ENCODE results near the gene PERP.
"Not testable (repeated sequence)": the region's sequence is repeated elsewhere in the genome, so short reads cannot be mapped to it uniquely, and the experiment has no call there.

PERP gene

DNA sequence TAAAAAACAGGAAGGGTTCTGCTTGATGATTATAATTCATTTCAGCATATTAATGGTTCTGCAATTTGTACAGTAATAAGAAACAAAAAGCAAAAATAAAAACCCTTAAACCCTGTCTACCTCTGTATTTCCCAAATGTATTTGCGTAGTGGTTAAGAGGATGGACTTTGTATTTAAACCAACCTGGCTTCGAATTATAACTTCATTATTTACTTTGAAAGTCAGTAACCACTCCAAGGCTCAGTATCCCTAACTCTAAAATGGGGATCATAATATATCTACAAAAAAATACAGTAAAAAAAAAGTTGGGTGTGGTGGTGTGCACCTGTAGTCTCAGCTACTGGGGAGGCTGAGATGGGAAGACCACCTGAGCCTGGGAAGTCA, 21.4 kb downstream of the PERP start:
- no peaks in the 10 kb centered on the region for H3K4me1 ChIP-seq (ENCODE audit: control insufficient read depth in 1 of 2, insufficient read depth in 2 of 2, low read length in 2 of 2)
- no peaks in the 10 kb centered on the region for H3K9me3 ChIP-seq (ENCODE audit: control insufficient read depth in 1 of 2, low read length in 2 of 2)
- H3K4me3 ChIP-seq (ENCODE audit: low read depth in 1 of 2, low read length in 2 of 2), result no peak overlapping the region
- H3K36me3 ChIP-seq (ENCODE audit: control insufficient read depth in 1 of 2, insufficient read depth in 2 of 2, low read length in 2 of 2), result no peaks in the 10 kb centered on the region
- no peak overlapping the region for H3K27ac ChIP-seq (ENCODE audit: low read length)
- no peaks in the 10 kb centered on the region for H3K27me3 ChIP-seq (ENCODE audit: low read depth, low read length)

DNA sequence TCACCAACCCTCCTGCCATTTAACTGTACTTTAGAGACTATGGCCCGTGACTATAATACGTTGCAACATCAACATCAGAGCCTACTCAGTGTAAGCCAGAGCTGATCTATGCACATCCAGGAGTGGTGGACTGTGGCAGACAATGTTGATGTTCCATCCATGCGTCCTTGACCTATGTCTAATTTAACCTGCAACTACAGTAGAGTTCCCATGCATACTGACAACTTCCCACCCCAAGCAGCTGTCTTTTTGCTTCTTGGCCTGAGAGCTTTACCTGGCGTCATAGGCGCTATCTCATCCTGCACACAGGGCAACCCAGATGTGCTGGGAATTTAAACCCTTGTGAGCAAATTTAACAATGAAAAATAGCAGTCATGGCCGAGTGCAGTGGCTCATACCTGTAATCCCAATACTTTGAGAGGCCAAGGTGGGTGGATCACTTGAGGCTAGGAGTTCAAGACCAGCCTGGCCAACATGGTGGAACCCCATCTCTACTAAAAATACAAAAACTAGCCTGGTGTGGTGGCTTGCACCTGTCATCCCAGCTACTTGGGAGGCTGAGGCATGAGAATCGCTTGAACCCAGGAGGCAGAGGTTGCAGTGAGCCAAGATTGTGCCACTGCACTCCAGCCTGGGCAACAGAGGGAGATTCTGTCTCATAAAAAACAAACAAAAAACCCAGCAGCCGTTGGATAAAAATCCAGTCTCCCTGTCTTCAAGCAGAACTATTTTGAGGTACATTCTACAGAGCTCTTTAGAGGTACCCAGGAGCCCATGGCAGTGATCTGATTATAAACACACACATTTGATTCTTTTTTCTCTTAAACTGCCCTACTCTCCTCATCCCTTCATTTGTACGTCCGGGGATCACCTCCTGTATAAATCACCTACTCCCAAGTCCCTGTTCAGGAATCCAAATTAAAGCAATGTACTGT, 22.0 kb downstream of the PERP start:
- H3K9me3 ChIP-seq (ENCODE audit: control insufficient read depth in 1 of 2, low read length in 2 of 2), result no peaks in the 10 kb centered on the region

DNA sequence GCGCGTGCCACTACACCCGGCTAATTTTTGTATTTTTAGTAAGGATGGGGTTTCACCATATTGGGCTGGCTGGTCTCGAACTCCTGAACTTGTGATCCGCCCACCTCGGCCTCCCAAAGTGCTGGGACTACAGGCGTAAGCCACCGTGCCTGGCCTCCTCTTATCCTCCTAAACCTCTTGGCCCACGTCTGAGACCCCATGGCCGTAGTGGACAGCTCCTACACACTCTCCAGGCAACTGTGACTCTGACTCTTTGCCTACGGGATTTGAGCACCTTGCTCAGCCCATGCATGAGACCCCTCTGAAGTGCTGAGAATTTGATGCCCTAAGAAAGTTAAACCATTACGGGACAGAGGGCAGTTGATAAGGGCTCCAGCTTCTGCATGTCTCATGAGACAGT, 25.0 kb downstream of the PERP start:
- Histone ChIP-seq H3K27me3 (ENCODE audit: low read depth, low read length) (no peaks in the 10 kb centered on the region), H3K4me3 (ENCODE audit: low read depth in 1 of 2, low read length in 2 of 2) (no peak overlapping the region), H3K36me3 (ENCODE audit: control insufficient read depth in 1 of 2, insufficient read depth in 2 of 2, low read length in 2 of 2) (no peaks in the 10 kb centered on the region), H3K4me1 (ENCODE audit: control insufficient read depth in 1 of 2, insufficient read depth in 2 of 2, low read length in 2 of 2) (no peaks in the 10 kb centered on the region), H3K27ac (ENCODE audit: low read length) (no peak overlapping the region), H3K9me3 (ENCODE audit: control insufficient read depth in 1 of 2, low read length in 2 of 2) (peaks cover 0 to 2% of the 10 kb centered on the region in 2 donors)

More for the DNA sequence above, 22.0 kb downstream of the PERP start:
- Histone ChIP-seq H3K4me1 (ENCODE audit: control insufficient read depth in 1 of 2, insufficient read depth in 2 of 2, low read length in 2 of 2) (no peaks in the 10 kb centered on the region), H3K4me3 (ENCODE audit: low read depth in 1 of 2, low read length in 2 of 2) (no peak overlapping the region), H3K36me3 (ENCODE audit: control insufficient read depth in 1 of 2, insufficient read depth in 2 of 2, low read length in 2 of 2) (no peaks in the 10 kb centered on the region), H3K27me3 (ENCODE audit: low read depth, low read length) (no peaks in the 10 kb centered on the region), H3K27ac (ENCODE audit: low read length) (no peak overlapping the region)

DNA sequence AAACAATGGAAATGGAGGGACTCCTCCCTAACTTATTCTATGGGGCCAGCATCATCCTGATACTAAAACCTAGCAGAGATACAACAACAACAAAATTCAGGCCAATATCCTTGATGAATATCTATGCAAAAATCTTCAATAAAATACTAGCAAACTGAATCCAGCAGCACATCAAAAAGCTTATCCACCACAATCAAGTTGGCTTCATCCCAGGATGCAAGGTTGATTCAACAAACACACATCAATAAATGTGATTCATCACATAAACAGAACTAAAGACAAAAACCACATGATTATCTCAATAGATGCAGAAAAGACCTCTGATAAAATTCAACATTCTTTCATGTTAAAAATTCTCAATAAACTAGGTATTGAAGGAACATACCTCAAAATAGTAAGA, 27.7 kb downstream of the PERP start:
- not testable (repeated sequence) for H3K4me3 ChIP-seq (ENCODE audit: low read depth in 1 of 2, low read length in 2 of 2); H3K27me3 ChIP-seq (ENCODE audit: low read depth, low read length); H3K4me1 ChIP-seq (ENCODE audit: control insufficient read depth in 1 of 2, insufficient read depth in 2 of 2, low read length in 2 of 2); H3K9me3 ChIP-seq (ENCODE audit: control insufficient read depth in 1 of 2, low read length in 2 of 2); H3K27ac ChIP-seq (ENCODE audit: low read length); H3K36me3 ChIP-seq (ENCODE audit: control insufficient read depth in 1 of 2, insufficient read depth in 2 of 2, low read length in 2 of 2)

DNA sequence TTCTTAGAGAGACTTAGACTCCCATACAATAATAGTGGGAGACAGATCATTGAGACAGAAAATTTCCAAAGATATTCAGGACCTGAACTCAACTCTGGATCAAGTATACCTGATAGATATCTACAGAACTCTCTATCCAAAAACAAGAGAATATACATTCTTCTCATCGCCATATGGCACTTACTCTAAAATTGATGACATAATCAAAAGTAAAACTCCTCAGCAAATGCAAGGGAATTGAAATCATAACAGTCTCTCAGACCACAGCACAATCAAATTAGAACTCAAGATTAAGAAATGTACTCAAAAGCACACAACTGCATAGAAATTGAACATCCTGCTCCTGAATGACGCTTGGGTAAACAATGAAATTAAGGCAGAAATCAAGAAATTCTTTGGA, 28.7 kb downstream of the PERP start:
- Histone ChIP-seq H3K36me3 (ENCODE audit: control insufficient read depth in 1 of 2, insufficient read depth in 2 of 2, low read length in 2 of 2) (no peaks in the 10 kb centered on the region), H3K27me3 (ENCODE audit: low read depth, low read length) (no peaks in the 10 kb centered on the region), H3K27ac (ENCODE audit: low read length) (no peak overlapping the region), H3K4me1 (ENCODE audit: control insufficient read depth in 1 of 2, insufficient read depth in 2 of 2, low read length in 2 of 2) (no peaks in the 10 kb centered on the region), H3K9me3 (ENCODE audit: control insufficient read depth in 1 of 2, low read length in 2 of 2) (peaks cover 0 to 3% of the 10 kb centered on the region in 2 donors), H3K4me3 (ENCODE audit: low read depth in 1 of 2, low read length in 2 of 2) (no peak overlapping the region)

DNA sequence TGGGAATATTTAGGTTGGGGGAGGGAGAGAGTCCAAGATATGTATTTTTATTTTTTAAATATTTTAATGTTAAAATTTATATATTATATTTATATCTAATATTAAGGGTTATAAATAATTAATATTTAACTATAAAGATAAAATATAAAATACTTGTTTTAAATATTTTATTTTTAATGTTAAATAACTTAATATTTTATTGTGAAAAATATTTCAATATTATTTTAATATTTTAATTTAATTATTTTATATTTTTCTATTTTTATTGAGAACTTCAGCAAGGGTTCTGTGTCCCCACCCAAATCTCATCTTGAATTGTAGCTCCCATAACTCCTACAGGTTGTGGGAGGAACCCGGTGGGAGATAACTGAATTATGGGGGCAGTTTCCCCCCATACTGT, 34.0 kb downstream of the PERP start:
- H3K27me3 ChIP-seq (ENCODE audit: low read depth, low read length), result no peaks in the 10 kb centered on the region
- no peaks in the 10 kb centered on the region for H3K36me3 ChIP-seq (ENCODE audit: control insufficient read depth in 1 of 2, insufficient read depth in 2 of 2, low read length in 2 of 2)
- H3K9me3 ChIP-seq (ENCODE audit: control insufficient read depth in 1 of 2, low read length in 2 of 2), result peaks cover 0 to 3% of the 10 kb centered on the region in 2 donors

DNA sequence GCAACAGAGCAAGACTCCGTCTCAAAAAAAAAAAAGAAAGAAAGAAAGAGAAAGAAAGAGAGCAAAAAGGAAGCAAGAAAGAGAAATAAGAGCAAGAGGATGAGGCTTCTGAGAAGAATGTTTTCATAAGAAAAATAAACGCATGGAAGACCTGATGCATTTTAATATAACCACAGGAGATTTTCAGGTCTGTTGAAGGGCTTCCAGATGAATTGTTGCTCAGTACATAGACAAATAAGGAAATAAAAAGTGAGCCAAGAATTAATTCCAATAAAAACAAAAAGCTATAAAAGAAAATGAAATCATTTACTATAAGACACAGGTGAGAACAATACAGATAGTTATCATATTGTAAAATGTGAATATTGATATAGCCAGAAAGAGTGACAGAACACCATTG, 43.5 kb downstream of the PERP start:
- Histone ChIP-seq H3K27ac (ENCODE audit: low read length) (no peak overlapping the region), H3K9me3 (ENCODE audit: control insufficient read depth in 1 of 2, low read length in 2 of 2) (no peaks in the 10 kb centered on the region), H3K27me3 (ENCODE audit: low read depth, low read length) (no peaks in the 10 kb centered on the region), H3K4me3 (ENCODE audit: low read depth in 1 of 2, low read length in 2 of 2) (no peak overlapping the region), H3K36me3 (ENCODE audit: control insufficient read depth in 1 of 2, insufficient read depth in 2 of 2, low read length in 2 of 2) (no peaks in the 10 kb centered on the region), H3K4me1 (ENCODE audit: control insufficient read depth in 1 of 2, insufficient read depth in 2 of 2, low read length in 2 of 2) (no peaks in the 10 kb centered on the region)

More for the DNA sequence above, 34.0 kb downstream of the PERP start:
- H3K4me3 ChIP-seq (ENCODE audit: low read depth in 1 of 2, low read length in 2 of 2), result no peak overlapping the region
- H3K4me1 ChIP-seq (ENCODE audit: control insufficient read depth in 1 of 2, insufficient read depth in 2 of 2, low read length in 2 of 2), result no peaks in the 10 kb centered on the region
- no peak overlapping the region for H3K27ac ChIP-seq (ENCODE audit: low read length)

DNA sequence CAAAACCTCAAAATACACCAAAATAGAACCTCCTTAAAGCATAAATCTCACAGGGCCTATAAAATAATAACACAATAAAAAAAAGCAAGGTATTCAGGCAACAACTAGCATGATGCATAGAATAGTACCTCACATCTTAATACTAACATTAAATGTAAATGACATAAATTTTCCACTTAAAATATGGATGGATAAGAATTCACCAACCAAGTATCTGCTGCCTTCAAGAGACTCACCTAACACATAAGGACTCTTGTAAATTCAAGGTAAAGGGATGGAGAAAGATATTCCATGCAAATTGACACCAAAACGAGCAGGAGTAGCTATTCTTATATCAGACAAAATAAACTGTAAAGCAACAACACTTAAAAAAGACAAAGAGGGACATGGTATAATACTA, 52.2 kb downstream of the PERP start:
- Histone ChIP-seq H3K9me3 (ENCODE audit: control insufficient read depth in 1 of 2, low read length in 2 of 2) (peaks cover 0 to 7% of the 10 kb centered on the region in 2 donors), H3K4me1 (ENCODE audit: control insufficient read depth in 1 of 2, insufficient read depth in 2 of 2, low read length in 2 of 2) (no peaks in the 10 kb centered on the region), H3K27me3 (ENCODE audit: low read depth, low read length) (no peaks in the 10 kb centered on the region), H3K36me3 (ENCODE audit: control insufficient read depth in 1 of 2, insufficient read depth in 2 of 2, low read length in 2 of 2) (no peaks in the 10 kb centered on the region), H3K27ac (ENCODE audit: low read length) (no peak overlapping the region), H3K4me3 (ENCODE audit: low read depth in 1 of 2, low read length in 2 of 2) (no peak overlapping the region)

DNA sequence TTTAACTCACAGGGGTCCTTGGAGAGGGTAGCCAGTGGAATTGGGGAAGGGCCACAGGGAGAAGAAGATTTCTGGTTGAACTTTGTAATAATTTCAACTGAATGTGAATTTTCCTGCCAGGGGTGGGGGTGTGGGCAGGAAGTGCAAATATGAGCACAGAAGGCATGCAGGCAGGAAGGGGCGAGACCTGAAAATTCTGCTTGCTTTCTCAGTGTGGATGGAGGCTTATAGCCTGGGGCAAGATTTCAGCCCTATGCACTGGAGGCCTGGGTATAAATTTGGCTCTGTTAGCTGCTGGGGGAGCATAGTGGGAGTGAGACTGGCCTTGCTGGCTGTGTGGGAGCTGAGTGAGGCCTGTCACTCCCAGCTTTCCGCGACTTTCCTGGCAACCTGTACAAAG, 54.4 kb downstream of the PERP start:
- Histone ChIP-seq H3K36me3 (ENCODE audit: control insufficient read depth in 1 of 2, insufficient read depth in 2 of 2, low read length in 2 of 2) (no peaks in the 10 kb centered on the region), H3K4me3 (ENCODE audit: low read depth in 1 of 2, low read length in 2 of 2) (no peak overlapping the region), H3K4me1 (ENCODE audit: control insufficient read depth in 1 of 2, insufficient read depth in 2 of 2, low read length in 2 of 2) (no peaks in the 10 kb centered on the region), H3K9me3 (ENCODE audit: control insufficient read depth in 1 of 2, low read length in 2 of 2) (peaks cover 0 to 7% of the 10 kb centered on the region in 2 donors), H3K27me3 (ENCODE audit: low read depth, low read length) (no peaks in the 10 kb centered on the region), H3K27ac (ENCODE audit: low read length) (no peak overlapping the region)

DNA sequence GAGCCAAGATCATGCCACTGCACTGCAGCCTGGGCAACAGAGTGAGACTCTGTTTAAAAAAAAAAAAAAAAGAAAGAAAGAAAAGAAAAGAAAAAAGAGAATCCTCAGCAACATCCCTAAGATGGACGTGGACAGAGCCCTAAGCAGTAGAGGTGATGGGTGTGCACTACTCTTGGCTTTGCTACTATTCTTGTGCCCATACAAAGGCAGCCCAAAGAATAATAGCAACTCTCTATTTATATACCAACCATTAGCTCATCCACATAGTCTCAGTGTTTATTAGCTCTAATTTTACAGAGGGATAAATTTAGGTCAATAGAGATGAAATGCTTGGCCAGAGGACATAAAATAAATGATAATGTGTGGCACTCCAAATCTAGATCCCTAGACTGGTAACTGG, 62.2 kb downstream of the PERP start:
- H3K4me3 ChIP-seq (ENCODE audit: low read depth in 1 of 2, low read length in 2 of 2), result no peak overlapping the region
- no peaks in the 10 kb centered on the region for H3K36me3 ChIP-seq (ENCODE audit: control insufficient read depth in 1 of 2, insufficient read depth in 2 of 2, low read length in 2 of 2)
- H3K27me3 ChIP-seq (ENCODE audit: low read depth, low read length), result no peaks in the 10 kb centered on the region
- H3K27ac ChIP-seq (ENCODE audit: low read length), result no peak overlapping the region
- no peaks in the 10 kb centered on the region for H3K9me3 ChIP-seq (ENCODE audit: control insufficient read depth in 1 of 2, low read length in 2 of 2)
- no peaks in the 10 kb centered on the region for H3K4me1 ChIP-seq (ENCODE audit: control insufficient read depth in 1 of 2, insufficient read depth in 2 of 2, low read length in 2 of 2)

DNA sequence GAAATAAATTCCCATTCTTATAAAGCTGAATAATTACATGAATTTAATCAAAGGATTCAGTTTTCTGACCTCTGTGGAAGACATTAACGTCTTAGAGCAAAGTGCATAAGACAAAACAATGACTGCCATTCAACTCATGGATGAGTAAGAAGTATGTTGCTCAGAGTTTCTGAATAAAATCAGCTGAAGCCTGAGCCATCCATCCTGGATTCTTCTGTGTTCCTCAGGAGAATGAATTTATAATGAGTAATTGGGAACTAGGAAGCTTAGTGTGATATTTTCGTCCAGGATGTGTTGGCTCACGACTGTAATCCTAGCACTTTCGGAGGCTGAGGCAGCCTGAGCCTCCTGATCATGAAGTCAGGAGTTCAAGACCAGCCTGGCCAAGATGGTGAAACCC, 62.8 kb downstream of the PERP start:
- Histone ChIP-seq H3K36me3 (ENCODE audit: control insufficient read depth in 1 of 2, insufficient read depth in 2 of 2, low read length in 2 of 2) (no peaks in the 10 kb centered on the region), H3K9me3 (ENCODE audit: control insufficient read depth in 1 of 2, low read length in 2 of 2) (no peaks in the 10 kb centered on the region), H3K4me1 (ENCODE audit: control insufficient read depth in 1 of 2, insufficient read depth in 2 of 2, low read length in 2 of 2) (no peaks in the 10 kb centered on the region), H3K4me3 (ENCODE audit: low read depth in 1 of 2, low read length in 2 of 2) (no peak overlapping the region), H3K27ac (ENCODE audit: low read length) (no peak overlapping the region), H3K27me3 (ENCODE audit: low read depth, low read length) (no peaks in the 10 kb centered on the region)
